Ammon's horn (tissue), 1 donor: ENCODE data around the gene OR56B1.

Experiments used
- DNase-seq: peaks from one replicate; pipeline ENCODE4 v3.0.0-alpha.2; 2016; ENCODE audit warnings: low spot score

OR56B1 gene

DNA sequence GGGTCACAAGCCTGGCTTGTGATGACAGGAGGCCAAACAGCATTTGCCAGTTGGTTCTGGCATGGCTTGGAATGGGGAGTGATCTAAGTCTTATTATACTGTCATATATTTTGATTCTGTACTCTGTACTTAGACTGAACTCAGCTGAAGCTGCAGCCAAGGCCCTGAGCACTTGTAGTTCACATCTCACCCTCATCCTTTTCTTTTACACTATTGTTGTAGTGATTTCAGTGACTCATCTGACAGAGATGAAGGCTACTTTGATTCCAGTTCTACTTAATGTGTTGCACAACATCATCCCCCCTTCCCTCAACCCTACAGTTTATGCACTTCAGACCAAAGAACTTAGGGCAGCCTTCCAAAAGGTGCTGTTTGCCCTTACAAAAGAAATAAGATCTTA, 843 bp downstream of the OR56B1 start:
- DNase-seq: no peak

GRCh38 chr11:5737670-5738392, 1.6 kb downstream of the OR56B1 start:
- no peak for DNase-seq

GRCh38 chr11:5738431-5738830, 2.2 kb downstream of the OR56B1 start:
- DNase-seq: no peak

- no peak for DNase-seq
These were observed 10.4 kb downstream of the OR56B1 start for GRCh38 chr11:5746614-5747013.

DNA sequence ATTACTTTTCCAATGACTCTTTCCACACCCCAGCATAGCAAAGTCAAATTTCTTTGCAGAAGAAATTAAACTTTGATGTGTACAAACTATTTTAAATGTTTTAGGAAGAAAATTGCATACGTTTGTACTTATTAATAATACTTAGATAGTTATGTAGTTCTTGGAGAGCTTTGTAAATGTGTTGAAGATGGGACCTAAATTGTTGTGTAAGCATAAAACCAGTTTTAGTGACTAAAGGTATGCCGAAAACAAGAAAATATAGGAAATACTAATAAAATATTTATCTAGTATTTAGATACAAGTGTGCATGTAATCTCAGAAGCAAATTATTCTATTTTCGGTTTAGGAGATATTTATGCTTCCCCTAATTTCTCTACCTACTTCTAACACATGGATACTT, 13.6 kb downstream of the OR56B1 start:
- no peak for DNase-seq

DNA sequence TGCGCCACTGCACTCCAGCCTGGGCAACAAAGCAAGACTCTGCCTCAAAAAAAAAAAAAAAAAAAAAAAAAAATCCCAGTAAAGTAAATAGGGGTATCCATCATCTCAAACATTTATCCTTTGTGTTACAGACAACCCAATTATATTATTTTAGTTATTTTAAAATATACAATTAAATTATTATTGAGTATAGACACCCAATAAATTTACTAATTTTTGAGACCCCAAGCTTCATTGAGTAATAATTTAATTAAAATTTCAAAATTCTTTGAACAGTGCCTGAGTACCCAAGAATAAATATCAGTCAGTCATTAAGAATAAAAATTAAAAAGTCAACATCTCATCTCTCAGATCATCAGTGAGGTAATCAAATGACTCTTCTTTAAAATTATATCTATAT, 17.7 kb downstream of the OR56B1 start, which contains the start of gene OR52N4:
Gene OR52N4 (plus strand): TSS at position 301 of the 400 bp plus-strand sequence. CDS start 498 bp downstream, outside the sequence.
- DNase-seq: no peak

DNA sequence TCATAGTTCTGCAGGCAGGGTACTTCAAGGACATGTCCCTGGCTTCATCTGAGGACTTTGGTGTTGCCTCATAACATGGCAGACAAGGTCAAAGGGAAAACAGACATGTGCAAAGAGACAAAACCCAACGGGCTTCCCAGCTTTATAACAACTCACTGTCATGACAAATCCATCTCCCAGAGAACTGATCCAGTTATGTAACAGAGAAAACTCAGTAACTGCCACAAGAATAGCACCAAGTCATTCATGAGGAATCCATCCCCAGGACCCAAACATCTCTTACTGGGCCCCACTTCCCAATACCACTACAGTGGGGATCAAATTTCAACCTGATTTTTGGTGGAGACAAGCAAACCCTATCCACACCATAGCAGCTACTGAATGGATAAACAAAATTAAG, 30.8 kb downstream of the OR56B1 start:
- no peak for DNase-seq

- DNase-seq: no peak
These were observed 47.0 kb downstream of the OR56B1 start, which contains the start of gene OR52N5 for GRCh38 chr11:5783255-5783654. Gene OR52N5, minus strand, starts transcription at chr11:5783355. Its CDS starts 4,721 bp downstream, at chr11:5778634.
